ENCODE measurements around the gene PAQR4. TPM values are rescaled to one million over a fixed set of nuclear protein-coding genes. Genes with fewer than 3 reads are reported as not detected.

Gene PAQR4
- total RNA-seq, result 6.5 and 8.8 TPM in 2 replicates

GRCh38 chr16:2968738-2969544, at the start of gene PAQR4:
Gene PAQR4, plus strand, starts transcription at chr16:2969348. Its CDS starts 327 bp downstream, at chr16:2969675.

GRCh38 chr16:2963723-2964474, 5.2 kb upstream of the PAQR4 start, which contains the start of gene KREMEN2:
Gene KREMEN2, plus strand, starts transcription at chr16:2964275. Its CDS starts 246 bp downstream, at chr16:2964521.

DNA sequence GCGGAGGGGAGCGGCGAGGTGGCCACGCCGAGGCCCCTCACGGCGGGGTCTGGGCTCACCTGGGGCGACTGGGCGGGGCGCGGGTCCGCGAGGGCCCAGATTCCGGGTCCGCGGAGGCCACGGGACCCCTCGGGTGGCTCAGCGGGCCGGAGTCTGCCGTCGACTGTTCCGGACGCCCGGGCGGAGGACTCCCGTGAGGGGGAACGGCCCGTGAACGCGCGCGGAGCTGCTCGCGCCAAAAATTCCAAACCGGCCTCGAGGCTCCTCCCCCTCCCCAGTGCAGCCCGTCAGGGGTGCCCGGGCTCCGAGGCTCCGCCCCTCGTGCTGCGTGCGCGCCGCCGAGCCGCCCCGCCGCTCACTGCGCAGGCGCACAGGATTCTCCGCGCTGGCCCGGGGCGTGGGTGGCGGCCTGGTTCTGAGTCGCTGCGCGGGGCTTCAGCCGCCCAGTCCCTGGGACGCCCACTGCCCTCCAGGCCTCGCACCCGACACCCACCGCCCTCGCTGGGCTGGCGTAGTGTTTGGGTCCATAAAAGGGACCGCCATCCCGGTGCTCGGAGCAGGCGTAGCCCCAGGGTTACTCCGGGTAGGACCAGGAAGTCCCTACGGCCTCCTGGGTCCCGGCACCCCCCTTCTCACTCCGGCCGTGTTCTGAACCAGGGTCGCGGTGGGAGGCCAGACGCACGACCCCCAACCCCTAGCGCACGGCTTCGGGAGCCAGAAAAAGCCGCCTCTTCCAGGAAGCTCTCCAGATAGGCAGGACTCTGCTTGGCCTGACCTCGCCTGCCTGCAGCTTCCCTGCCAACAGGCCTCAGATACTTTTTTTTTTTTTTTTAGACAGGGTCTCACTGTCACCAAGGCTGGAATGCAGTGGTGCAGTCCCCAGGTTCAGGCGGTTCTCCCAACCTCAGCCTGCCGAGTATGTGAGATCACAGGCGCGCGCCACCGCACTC, 11.4 kb downstream of the PAQR4 start, which contains the start of gene PKMYT1:
PKMYT1 (minus strand) TSS at position 220 of the 950 bp plus-strand sequence. CDS start 789 bp downstream, outside the sequence.

GRCh38 chr16:3012828-3013420, 43.8 kb downstream of the PAQR4 start, which contains the start of gene CLDN9:
Gene CLDN9, plus strand, starts transcription at chr16:3012923. Its CDS starts 440 bp downstream, at chr16:3013363.

GRCh38 chr16:3017794-3018506, 48.8 kb downstream of the PAQR4 start, which contains the start of gene CLDN6:
Gene CLDN6, minus strand, starts transcription at chr16:3018183. Its CDS starts 2,162 bp downstream, at chr16:3016021.

DNA sequence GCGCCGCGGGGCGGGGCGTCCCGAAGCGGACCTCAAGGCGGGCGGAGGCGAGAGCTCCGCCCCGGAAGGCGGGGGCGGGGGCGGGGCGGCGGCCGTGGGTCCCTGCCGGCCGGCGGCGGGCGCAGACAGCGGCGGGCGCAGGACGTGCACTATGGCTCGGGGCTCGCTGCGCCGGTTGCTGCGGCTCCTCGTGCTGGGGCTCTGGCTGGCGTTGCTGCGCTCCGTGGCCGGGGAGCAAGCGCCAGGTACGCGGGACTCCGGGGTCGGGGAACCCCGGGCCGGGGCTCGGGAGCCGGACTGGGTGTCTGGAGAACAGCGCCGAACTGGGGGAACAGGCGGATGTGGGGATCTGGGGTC, 51.1 kb downstream of the PAQR4 start, which contains the start of gene TNFRSF12A:
TNFRSF12A (plus strand) TSS at position 122 of the 357 bp plus-strand sequence; CDS start at position 152, 30 bp downstream.

Other genes starting within 250 kb of the PAQR4 start
- 1.0 and 1.9 TPM in 2 replicates for gene PRSS27, start 249.1 kb upstream of the PAQR4 start, total RNA-seq
- gene SRRM2, start 216.7 kb upstream of the PAQR4 start, total RNA-seq, result 39.0 and 118 TPM in 2 replicates
- 180 and 232 TPM in 2 replicates for gene ELOB, start 192.1 kb upstream of the PAQR4 start, total RNA-seq
- gene PRSS33, start 181.8 kb upstream of the PAQR4 start, total RNA-seq, result not detected in 2 replicates
- not detected in 2 replicates for gene PRSS41, start 170.9 kb upstream of the PAQR4 start, total RNA-seq
- gene PRSS21, start 152.1 kb upstream of the PAQR4 start, total RNA-seq, result 3.8 and 4.6 TPM in 2 replicates
- gene ZG16B, start 139.0 kb upstream of the PAQR4 start, total RNA-seq, result 0.68 and 4.1 TPM in 2 replicates
- gene PRSS22, start 111.2 kb upstream of the PAQR4 start, total RNA-seq, result 7.5 and 54.4 TPM in 2 replicates
- 52.8 and 69.7 TPM in 2 replicates for gene FLYWCH2, start 86.1 kb upstream of the PAQR4 start, total RNA-seq
- 84.4 and 111 TPM in 2 replicates for gene FLYWCH1, start 57.4 kb upstream of the PAQR4 start, total RNA-seq
- gene KREMEN2, start 5.1 kb upstream of the PAQR4 start, total RNA-seq, result 3.8 and 10.2 TPM in 2 replicates
- gene PKMYT1, start 11.1 kb downstream of the PAQR4 start, total RNA-seq, result 0.34 and 0.50 TPM in 2 replicates
- under 0.01 and 0.14 TPM in 2 replicates for gene CLDN9, start 43.6 kb downstream of the PAQR4 start, total RNA-seq
- gene CLDN6, start 48.8 kb downstream of the PAQR4 start, total RNA-seq, result under 0.01 and 0.14 TPM in 2 replicates
- gene TNFRSF12A, start 51.0 kb downstream of the PAQR4 start, total RNA-seq, result 279 and 421 TPM in 2 replicates
- gene HCFC1R1, start 54.6 kb downstream of the PAQR4 start, total RNA-seq, result 2.4 and 9.4 TPM in 2 replicates
- 14.4 and 23.2 TPM in 2 replicates for gene THOC6, start 54.7 kb downstream of the PAQR4 start, total RNA-seq
- gene BICDL2, start 67.6 kb downstream of the PAQR4 start, total RNA-seq, result 23.3 and 27.3 TPM in 2 replicates
- gene MMP25, start 77.2 kb downstream of the PAQR4 start, total RNA-seq, result 0.21 and 0.34 TPM in 2 replicates
- 1.7 and 32.1 TPM in 2 replicates for gene IL32, start 96.3 kb downstream of the PAQR4 start, total RNA-seq
- not detected in 2 replicates for gene ZSCAN10, start 129.9 kb downstream of the PAQR4 start, total RNA-seq
- gene ZNF205, start 143.2 kb downstream of the PAQR4 start, total RNA-seq, result 17.4 and 17.8 TPM in 2 replicates
- 13.7 and 22.8 TPM in 2 replicates for gene ZNF213, start 165.7 kb downstream of the PAQR4 start, total RNA-seq
- gene OR1F1, start 218.9 kb downstream of the PAQR4 start, total RNA-seq, result 0.14 TPM in 1 of 2 replicates, not detected in the other